Astrocyte (in vitro differentiated cells and primary cell): ENCODE measurements around the gene CALCOCO2.

Source experiments
- EZH2 ChIP-seq: IDR thresholded peaks from 2 replicates; pipeline ENCODE4 v1.6.1; 2012; ENCODE audit warnings: mild to moderate bottlenecking, low read length, inconsistent platforms; ENCODE audit not compliant: insufficient read depth
- TF ChIP-seq, protein P1 (sequence below): IDR thresholded peaks from 2 replicates; pipeline ENCODE4 v1.5.1; 2011; ENCODE audit warnings: low read depth, mild to moderate bottlenecking, inconsistent platforms, low read length, moderate library complexity; ENCODE audit not compliant: insufficient read depth

- TF ChIP-seq, protein P1, sequence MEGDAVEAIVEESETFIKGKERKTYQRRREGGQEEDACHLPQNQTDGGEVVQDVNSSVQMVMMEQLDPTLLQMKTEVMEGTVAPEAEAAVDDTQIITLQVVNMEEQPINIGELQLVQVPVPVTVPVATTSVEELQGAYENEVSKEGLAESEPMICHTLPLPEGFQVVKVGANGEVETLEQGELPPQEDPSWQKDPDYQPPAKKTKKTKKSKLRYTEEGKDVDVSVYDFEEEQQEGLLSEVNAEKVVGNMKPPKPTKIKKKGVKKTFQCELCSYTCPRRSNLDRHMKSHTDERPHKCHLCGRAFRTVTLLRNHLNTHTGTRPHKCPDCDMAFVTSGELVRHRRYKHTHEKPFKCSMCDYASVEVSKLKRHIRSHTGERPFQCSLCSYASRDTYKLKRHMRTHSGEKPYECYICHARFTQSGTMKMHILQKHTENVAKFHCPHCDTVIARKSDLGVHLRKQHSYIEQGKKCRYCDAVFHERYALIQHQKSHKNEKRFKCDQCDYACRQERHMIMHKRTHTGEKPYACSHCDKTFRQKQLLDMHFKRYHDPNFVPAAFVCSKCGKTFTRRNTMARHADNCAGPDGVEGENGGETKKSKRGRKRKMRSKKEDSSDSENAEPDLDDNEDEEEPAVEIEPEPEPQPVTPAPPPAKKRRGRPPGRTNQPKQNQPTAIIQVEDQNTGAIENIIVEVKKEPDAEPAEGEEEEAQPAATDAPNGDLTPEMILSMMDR = no peak
- TF ChIP-seq EZH2 = no peak
Measured at GRCh38 chr17:48792033-48792798, 38.6 kb upstream of the CALCOCO2 start.
